Fibroblast of pulmonary artery (primary cell): Measurements from ENCODE around the gene RAMP3.

ENCODE experiments used
- DNase-seq: peaks from one replicate; pipeline ENCODE4 v3.0.0-alpha.2; 2010; ENCODE audit warnings: low read depth
- H3K4me3 ChIP-seq: replicated peaks from 2 replicates; pipeline ENCODE4 v1.5.1; 2011; ENCODE audit warnings: low read depth, mild to moderate bottlenecking, control low read depth, low read length, moderate library complexity
- TF ChIP-seq, protein P1 (sequence below): IDR thresholded peaks from 2 replicates; pipeline ENCODE4 v1.5.1; 2011; ENCODE audit warnings: mild to moderate bottlenecking, control low read depth, low read length, inconsistent platforms; ENCODE audit errors: missing control alignments

Gene RAMP3

DNA sequence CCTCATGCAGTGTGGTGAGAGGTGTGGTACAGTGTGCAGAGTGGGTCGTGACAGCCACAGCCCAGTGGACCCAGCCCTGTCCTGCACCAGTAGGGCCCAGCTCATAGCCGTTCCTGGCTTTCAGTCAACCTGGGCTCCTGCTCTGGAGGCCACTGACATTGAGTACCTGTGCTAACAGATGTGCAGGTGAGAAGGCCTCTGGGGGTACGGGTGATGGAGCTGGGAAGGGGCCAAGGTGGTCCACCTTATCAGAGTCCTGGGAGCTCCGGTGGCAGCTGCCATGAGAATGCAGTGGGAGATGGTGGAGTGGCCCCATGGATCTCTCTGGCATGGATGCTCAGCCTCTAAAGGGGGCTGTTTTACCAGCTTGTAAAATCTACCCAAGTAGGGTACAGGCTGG lies 40.0 kb upstream of the RAMP3 start:
- no peak for DNase-seq
- TF ChIP-seq, protein P1, sequence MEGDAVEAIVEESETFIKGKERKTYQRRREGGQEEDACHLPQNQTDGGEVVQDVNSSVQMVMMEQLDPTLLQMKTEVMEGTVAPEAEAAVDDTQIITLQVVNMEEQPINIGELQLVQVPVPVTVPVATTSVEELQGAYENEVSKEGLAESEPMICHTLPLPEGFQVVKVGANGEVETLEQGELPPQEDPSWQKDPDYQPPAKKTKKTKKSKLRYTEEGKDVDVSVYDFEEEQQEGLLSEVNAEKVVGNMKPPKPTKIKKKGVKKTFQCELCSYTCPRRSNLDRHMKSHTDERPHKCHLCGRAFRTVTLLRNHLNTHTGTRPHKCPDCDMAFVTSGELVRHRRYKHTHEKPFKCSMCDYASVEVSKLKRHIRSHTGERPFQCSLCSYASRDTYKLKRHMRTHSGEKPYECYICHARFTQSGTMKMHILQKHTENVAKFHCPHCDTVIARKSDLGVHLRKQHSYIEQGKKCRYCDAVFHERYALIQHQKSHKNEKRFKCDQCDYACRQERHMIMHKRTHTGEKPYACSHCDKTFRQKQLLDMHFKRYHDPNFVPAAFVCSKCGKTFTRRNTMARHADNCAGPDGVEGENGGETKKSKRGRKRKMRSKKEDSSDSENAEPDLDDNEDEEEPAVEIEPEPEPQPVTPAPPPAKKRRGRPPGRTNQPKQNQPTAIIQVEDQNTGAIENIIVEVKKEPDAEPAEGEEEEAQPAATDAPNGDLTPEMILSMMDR = no peak
- no peak overlapping the region for H3K4me3 ChIP-seq

DNA sequence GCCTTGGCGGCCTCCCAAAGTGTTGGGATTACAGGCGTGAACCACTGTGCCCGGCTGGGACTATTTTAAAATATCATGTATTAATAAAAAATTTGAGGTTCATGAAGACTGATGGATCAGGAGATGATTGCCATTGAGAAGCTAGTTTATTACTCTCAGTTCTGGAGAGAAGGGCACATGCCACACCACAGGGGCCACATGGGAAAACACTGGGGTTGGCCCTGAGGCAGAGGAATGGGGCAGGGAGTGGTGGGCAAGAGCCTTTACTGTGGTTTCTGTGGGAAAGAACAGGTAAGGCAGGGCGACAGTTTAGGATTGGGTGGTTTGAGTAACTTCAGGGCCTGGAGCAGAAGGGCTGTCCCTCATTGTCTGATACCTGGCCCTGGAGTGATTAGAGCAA lies 39.3 kb upstream of the RAMP3 start:
- TF ChIP-seq, protein P1 = no peak
- no peak for DNase-seq
- H3K4me3 ChIP-seq = no peak overlapping the region

DNA sequence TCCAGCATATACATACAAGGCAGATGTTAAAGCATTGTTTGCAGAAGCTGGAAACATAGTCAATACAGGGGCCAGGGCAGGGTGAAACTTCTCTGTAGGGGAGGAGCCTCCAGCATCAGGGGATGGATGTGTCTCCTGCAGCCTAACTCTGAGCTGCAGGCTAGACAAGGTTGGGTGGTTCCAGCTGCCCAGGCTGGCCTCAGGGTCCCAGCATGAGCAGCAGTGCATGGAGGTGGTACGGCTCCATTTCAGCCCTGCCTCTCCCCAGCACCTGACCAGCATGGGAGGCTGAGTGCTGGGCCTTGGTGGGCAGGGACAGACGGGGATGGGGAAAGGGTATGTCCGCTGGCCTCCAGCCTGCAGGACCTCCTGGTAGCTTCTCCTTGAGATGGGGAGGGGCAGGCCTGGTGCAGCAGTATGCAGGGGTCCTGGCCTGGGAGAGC lies 38.7 kb upstream of the RAMP3 start:
- no peak for DNase-seq
- H3K4me3 ChIP-seq = no peak overlapping the region
- TF ChIP-seq, protein P1 = no peak

DNA sequence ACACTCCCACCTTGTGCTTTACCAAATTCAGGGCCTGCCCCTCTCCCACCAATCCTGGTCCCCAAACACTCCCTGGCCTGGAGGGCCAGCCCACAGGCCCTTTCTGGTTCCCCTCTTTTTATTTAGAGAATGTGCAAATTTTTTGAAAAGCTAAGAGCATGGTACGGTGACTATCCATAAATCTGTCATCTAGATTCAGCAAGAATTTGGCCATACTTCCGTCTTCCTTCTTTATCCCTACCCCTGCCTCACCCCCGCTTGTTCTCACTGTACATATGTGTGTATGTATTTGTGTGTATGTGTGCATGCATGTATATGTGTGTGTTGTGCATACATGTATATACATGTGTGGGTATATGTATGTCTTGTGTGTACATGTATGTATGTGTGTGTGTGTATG lies 38.0 kb upstream of the RAMP3 start:
- TF ChIP-seq, protein P1 = no peak
- no peak overlapping the region for H3K4me3 ChIP-seq
- no peak for DNase-seq

DNA sequence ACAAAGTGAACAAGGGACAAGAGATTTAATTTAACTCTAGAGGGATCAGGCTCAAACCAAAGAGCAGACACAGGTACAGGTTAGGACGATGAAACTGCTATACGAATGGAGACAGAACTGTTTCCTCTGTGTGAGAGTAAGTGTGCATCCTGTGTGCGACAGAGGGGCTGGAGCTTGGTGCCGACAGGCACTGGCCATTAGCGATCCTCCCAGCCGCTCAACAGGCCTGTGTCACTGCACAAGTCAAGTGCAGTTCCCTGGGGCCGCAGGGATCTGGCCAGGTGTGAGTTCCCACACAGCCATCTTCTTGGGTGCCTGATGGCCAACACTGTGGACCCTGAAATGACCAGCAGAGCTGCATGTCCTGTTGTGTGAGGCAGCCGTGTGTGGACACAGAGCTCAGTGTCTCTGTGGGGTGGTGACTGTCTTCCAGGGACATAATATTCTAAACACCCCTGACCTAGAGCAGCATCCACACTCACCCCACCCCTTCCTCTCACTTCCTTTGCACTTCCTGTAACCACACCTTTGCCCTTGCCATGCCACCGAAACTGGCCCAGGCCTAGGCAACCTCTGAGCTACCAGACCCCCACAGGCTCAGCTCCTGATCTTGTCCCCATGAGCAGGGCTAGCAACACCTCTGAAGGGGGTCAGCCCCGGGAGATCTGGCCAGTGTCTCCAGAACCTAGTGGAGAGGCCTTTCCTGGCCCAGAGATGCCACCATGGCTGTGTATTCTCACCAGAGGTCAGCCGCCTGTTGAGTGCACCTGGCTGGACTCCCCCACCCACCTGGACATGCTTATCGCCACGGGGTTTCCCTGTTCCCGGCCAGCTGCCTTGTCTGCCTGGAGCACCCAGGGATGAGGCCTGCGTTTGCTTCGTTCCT lies 34.4 kb upstream of the RAMP3 start:
- no peak overlapping the region for H3K4me3 ChIP-seq
- TF ChIP-seq, protein P1 = no peak
- no peak for DNase-seq

DNA sequence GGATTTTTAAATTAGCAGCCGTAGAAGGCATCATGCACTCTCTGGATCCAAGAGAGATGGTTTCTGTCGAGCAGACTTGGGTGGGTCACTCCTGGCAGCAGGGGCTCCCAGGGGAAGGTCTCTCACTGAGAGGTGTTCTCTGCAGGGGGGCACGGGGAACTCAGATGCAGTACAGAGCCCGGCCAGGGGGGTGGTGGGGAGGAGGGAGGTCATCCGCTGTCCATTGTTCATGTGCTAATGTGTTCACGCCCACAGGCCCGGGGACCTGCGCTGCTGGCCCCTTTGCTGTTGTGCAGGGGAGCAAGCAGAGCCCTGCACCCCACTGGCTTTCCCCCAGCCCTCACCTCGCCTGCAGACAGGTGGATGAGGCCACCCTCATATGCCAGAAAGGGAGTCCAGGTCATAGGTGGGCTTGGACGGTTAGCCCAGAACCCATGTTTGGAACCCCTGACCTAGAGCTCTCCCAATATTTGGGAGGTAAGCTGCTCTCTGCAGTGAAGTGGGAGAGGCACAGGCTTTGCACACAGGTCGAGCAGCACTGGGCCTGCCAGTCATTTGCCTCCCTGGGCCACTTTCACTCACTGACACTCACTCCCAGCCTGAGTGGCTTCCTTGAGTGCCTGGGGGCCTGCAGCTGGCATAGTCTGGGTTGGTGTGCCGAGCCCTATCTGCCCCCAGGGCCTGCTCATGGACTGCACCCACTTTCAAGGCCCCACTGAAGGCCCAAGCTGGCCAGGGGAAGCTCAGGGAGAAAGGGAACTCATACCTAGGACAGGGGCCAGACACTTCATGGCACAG lies 33.5 kb upstream of the RAMP3 start:
- no peak overlapping the region for H3K4me3 ChIP-seq
- DNase-seq = no peak
- TF ChIP-seq, protein P1 = no peak
